ENCODE measurements around the gene VDR. TPM values are rescaled to one million over a fixed set of nuclear protein-coding genes. Genes with fewer than 3 reads are reported as not detected.
"Not testable (repeated sequence)": the region's sequence is repeated elsewhere in the genome, so short reads cannot be mapped to it uniquely, and the experiment has no call there.

The VDR gene
- total RNA-seq, 1 experiment from 2014 or later = 9.5 TPM

DNA sequence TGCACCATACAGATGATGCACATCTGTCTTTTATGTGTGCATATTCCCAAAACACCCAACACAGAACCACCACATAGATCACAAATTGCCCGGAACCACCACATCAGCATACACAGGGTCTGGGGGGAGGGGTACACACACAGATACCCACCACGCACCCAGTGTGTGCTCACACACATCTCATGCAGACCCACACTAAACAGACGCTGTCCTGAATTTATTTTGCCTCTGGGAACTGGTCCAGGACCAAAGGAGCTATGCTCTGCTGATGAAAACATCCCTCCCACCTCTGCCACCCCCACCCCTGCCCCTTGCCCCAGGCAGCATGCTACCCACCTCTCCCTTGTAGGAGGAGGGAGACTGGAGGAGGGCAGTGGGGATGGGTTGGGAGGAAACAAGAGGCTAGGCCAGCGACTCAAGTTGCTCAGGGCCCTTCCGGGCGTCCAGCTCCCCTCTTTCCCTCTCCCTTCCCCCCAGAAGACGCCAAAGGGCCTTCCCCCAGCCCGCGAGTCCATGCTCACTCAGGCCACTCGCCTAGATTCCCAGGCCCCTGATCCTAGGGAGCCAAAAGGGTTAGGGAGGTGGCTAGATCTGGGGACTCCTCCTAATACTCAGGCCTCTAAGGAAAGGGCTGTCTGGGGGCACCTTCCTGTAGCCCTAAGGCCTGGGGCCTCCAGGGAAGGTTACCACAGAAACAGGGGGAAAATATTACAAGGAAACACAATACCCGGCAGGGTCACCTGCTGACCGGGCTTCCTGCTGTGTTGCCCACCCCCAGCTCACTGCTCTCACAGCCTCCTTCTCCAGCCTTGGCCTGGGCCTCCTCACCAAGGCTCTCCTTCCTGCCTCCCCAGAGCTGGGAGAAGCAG is 88.2 kb downstream of the VDR start:
- no peaks in the 10 kb centered on the region for H3K9me2 ChIP-seq (ENCODE audit: insufficient read depth)
- TF ChIP-seq ELF1 (IDR thresholded peaks at IDR 0.05; ENCODE audit: borderline replicate concordance, low read depth) (no peak), CEBPB (IDR thresholded peaks at IDR 0.05; ENCODE audit: low read depth) (no peak), YY1 (IDR thresholded peaks at IDR 0.05; ENCODE audit: extremely low read depth, insufficient replicate concordance, low read depth, low read length) (no peak), ZFX (IDR thresholded peaks at IDR 0.05) (no peak), FOSL1 (IDR thresholded peaks at IDR 0.05; ENCODE audit: low read depth) (no peak), RAD21 (IDR thresholded peaks at IDR 0.05; ENCODE audit: low read depth) (no peak)
- TF ChIP-seq, protein P1, sequence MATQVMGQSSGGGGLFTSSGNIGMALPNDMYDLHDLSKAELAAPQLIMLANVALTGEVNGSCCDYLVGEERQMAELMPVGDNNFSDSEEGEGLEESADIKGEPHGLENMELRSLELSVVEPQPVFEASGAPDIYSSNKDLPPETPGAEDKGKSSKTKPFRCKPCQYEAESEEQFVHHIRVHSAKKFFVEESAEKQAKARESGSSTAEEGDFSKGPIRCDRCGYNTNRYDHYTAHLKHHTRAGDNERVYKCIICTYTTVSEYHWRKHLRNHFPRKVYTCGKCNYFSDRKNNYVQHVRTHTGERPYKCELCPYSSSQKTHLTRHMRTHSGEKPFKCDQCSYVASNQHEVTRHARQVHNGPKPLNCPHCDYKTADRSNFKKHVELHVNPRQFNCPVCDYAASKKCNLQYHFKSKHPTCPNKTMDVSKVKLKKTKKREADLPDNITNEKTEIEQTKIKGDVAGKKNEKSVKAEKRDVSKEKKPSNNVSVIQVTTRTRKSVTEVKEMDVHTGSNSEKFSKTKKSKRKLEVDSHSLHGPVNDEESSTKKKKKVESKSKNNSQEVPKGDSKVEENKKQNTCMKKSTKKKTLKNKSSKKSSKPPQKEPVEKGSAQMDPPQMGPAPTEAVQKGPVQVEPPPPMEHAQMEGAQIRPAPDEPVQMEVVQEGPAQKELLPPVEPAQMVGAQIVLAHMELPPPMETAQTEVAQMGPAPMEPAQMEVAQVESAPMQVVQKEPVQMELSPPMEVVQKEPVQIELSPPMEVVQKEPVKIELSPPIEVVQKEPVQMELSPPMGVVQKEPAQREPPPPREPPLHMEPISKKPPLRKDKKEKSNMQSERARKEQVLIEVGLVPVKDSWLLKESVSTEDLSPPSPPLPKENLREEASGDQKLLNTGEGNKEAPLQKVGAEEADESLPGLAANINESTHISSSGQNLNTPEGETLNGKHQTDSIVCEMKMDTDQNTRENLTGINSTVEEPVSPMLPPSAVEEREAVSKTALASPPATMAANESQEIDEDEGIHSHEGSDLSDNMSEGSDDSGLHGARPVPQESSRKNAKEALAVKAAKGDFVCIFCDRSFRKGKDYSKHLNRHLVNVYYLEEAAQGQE (IDR thresholded peaks at IDR 0.05; ENCODE audit: low read depth) = no peak
- no peak overlapping the region for H3K4me3 ChIP-seq (replicated peaks in 1 of 2; ENCODE audit: low read depth in 1 of 2, low read length in 2 of 2)
- ATAC-seq (no peak), DNase-seq (ENCODE audit: low read depth, low spot score) (no peak)
- H3K36me3 ChIP-seq (ENCODE audit: control insufficient read depth in 1 of 2, insufficient read depth in 2 of 2, low read length in 2 of 2) = no peaks in the 10 kb centered on the region
- H3K27ac ChIP-seq (ENCODE audit: low read depth, low read length) = no peak overlapping the region; the same call in 1 of the 2 replicates
- no peaks in the 10 kb centered on the region for H3K9me3 ChIP-seq (ENCODE audit: control insufficient read depth in 1 of 2, insufficient read depth in 1 of 2, low read depth in 1 of 2, low read length in 2 of 2)
- intact Hi-C loops (cut with micrococcal nuclease) = no loop called here
- BruUV-seq (replicated peaks) = no TSS peak
- H4K20me1 ChIP-seq (ENCODE audit: insufficient read depth) = no peaks in the 10 kb centered on the region
- H3K79me2 ChIP-seq (ENCODE audit: insufficient read depth, low read length) = peaks cover 79% of the 10 kb centered on the region
- POLR2A ChIA-PET = interaction anchor here (2.2 kb wide), 1 partner anchor 12 kb away, joined by 8 read pairs; no protein-coding TSS in a partner anchor
- H3K9ac ChIP-seq (ENCODE audit: low read length) = no peak overlapping the region
- RAD21 ChIA-PET (ENCODE audit: low non-redundant PET in 1 of 2, low total read pairs in 2 of 2, uncharacterized antibody in 2 of 2, unreplicated experiment in 2 of 2) = no interaction called here
- CTCF ChIA-PET = interaction anchor here (1.1 to 2.9 kb wide), 3 partner anchors 12 to 21 kb away, joined by 3 to 26 read pairs (median 7); no protein-coding TSS in a partner anchor
- H3K27me3 ChIP-seq (ENCODE audit: insufficient read depth, low read length) = no peaks in the 10 kb centered on the region
- H3K4me1 ChIP-seq (ENCODE audit: control insufficient read depth in 1 of 2, insufficient read depth in 2 of 2, low read length in 2 of 2) = peaks cover 47 to 90% of the 10 kb centered on the region in 2 experiments
- H2AFZ ChIP-seq (ENCODE audit: low read depth, low read length, poor library complexity, severe bottlenecking) = no peak overlapping the region
- H3K4me2 ChIP-seq (ENCODE audit: low read length) = peak overlapping the region; percentile 100

GRCh38 chr12:47815447-47815846 is 89.3 kb downstream of the VDR start:
- H3K36me3 ChIP-seq (ENCODE audit: control insufficient read depth in 1 of 2, insufficient read depth in 2 of 2, low read length in 2 of 2); DNase-seq (ENCODE audit: low read depth, low spot score); H3K4me2 ChIP-seq (ENCODE audit: low read length); H3K9me2 ChIP-seq (ENCODE audit: insufficient read depth); H4K20me1 ChIP-seq (ENCODE audit: insufficient read depth); H3K9ac ChIP-seq (ENCODE audit: low read length); H3K9me3 ChIP-seq (ENCODE audit: control insufficient read depth in 1 of 2, insufficient read depth in 1 of 2, low read depth in 1 of 2, low read length in 2 of 2); intact Hi-C loops (cut with micrococcal nuclease); CTCF ChIA-PET; H3K27ac ChIP-seq (ENCODE audit: low read depth, low read length); BruUV-seq (replicated peaks); H3K27me3 ChIP-seq (ENCODE audit: insufficient read depth, low read length); POLR2A ChIA-PET; RAD21 ChIA-PET (ENCODE audit: low non-redundant PET in 1 of 2, low total read pairs in 2 of 2, uncharacterized antibody in 2 of 2, unreplicated experiment in 2 of 2); H2AFZ ChIP-seq (ENCODE audit: low read depth, low read length, poor library complexity, severe bottlenecking); ATAC-seq; H3K4me3 ChIP-seq (replicated peaks in 1 of 2; ENCODE audit: low read depth in 1 of 2, low read length in 2 of 2): not testable (repeated sequence)
- Histone ChIP-seq H3K79me2 (ENCODE audit: insufficient read depth, low read length) (peaks cover 91% of the 10 kb centered on the region), H3K4me1 (ENCODE audit: control insufficient read depth in 1 of 2, insufficient read depth in 2 of 2, low read length in 2 of 2) (peaks cover 41 to 90% of the 10 kb centered on the region in 2 experiments)

All from HCT116 (cell line).